ENCODE measurements around the gene AGXT.

AGXT gene

DNA sequence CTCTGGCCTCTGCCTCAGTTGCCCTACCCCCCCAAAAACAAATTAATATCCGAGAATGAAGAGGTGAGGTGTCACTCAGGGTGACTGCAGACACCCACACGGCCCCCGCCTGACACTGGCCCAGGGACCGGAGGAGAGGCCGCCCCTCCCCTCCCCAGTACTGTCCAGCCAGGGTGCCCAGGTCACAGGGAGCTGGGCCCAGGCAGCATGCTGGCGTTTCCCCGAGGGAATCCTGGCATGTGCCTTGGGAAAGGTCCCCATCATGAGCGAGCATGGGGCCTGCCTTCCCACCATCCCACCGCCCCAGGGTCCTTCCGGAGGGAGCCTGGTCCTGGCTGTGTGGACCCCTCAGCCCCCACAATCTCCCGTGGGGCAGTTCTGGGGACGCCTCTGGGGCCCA is 24.3 kb downstream of the AGXT start:
- H3K27me3 ChIP-seq (ENCODE audit: control insufficient read depth in 5 of 5, insufficient read depth in 4 of 5, low read length in 5 of 5), result peaks cover 0 to 2% (median 0%) of the 10 kb centered on the region in 5 donors
- H3K9me3 ChIP-seq (ENCODE audit: control insufficient read depth in 5 of 5, low read length in 5 of 5), result no peaks in the 10 kb centered on the region
- no peak overlapping the region for H3K27ac ChIP-seq (ENCODE audit: low read depth, low read length)
- H3K36me3 ChIP-seq (ENCODE audit: control insufficient read depth in 5 of 5, insufficient read depth in 5 of 5, low read length in 5 of 5), result no peaks in the 10 kb centered on the region
- H3K9ac ChIP-seq (ENCODE audit: low read length in 5 of 5), result no peak overlapping the region
- H3K4me1 ChIP-seq (ENCODE audit: control insufficient read depth in 5 of 5, insufficient read depth in 5 of 5, low read length in 5 of 5), result peaks cover 0 to 17% (median 9%) of the 10 kb centered on the region in 5 donors
- H3K4me3 ChIP-seq (ENCODE audit: low read depth in 1 of 5, low read length in 5 of 5), result no peak overlapping the region

DNA sequence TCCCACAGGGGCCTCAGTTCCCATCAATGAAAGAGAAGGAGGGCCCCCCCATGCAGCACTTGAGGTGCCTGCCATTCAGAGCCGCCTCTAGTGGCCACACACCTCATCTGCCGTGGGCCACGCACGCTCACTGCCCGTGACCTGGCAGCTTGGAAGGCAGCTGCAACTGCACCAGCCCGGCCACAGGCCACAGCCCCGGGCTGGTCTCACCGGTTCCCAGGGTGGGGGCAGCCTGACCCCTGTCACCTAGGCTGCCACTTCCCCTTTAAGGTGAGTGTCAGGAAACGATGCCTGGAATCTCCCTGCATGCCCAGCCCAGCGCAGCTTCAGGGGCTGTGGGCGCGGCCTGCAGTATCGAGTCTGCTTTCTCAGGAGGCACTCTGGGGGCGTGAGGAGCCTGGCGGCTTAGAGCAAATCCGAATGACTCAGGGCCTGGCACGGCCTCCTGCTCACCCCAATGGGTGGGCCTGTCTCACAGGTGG is 24.8 kb downstream of the AGXT start:
- Histone ChIP-seq H3K9me3 (ENCODE audit: control insufficient read depth in 5 of 5, low read length in 5 of 5) (no peaks in the 10 kb centered on the region), H3K27me3 (ENCODE audit: control insufficient read depth in 5 of 5, insufficient read depth in 4 of 5, low read length in 5 of 5) (peaks cover 0 to 2% (median 0%) of the 10 kb centered on the region in 5 donors), H3K4me3 (ENCODE audit: low read depth in 1 of 5, low read length in 5 of 5) (no peak overlapping the region), H3K27ac (ENCODE audit: low read depth, low read length) (no peak overlapping the region), H3K36me3 (ENCODE audit: control insufficient read depth in 5 of 5, insufficient read depth in 5 of 5, low read length in 5 of 5) (no peaks in the 10 kb centered on the region), H3K9ac (ENCODE audit: low read length in 5 of 5) (no peak overlapping the region), H3K4me1 (ENCODE audit: control insufficient read depth in 5 of 5, insufficient read depth in 5 of 5, low read length in 5 of 5) (peaks cover 0 to 22% (median 14%) of the 10 kb centered on the region in 5 donors)

DNA sequence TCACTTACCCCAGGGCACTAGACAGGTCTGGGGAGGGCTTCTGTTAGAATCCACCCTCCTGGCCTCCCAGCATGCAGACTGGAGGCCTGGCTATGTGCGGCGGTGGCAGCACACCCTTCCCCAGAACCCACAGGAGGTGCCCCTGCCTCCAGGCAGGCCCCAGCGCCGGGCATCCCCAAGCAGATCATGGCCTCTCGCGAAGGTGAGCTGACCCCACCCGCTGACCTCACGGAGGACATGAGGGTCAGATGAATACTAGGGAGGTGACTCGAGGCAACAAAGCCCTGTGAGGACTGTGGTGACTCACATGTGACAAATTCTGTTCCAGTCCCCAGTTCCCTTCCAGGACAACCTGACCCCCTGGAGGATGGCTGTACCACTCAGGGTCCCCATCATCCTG is 25.4 kb downstream of the AGXT start:
- H3K27ac ChIP-seq (ENCODE audit: low read depth, low read length), result no peak overlapping the region
- no peaks in the 10 kb centered on the region for H3K36me3 ChIP-seq (ENCODE audit: control insufficient read depth in 5 of 5, insufficient read depth in 5 of 5, low read length in 5 of 5)
- H3K4me3 ChIP-seq (ENCODE audit: low read depth in 1 of 5, low read length in 5 of 5), result no peak overlapping the region
- no peaks in the 10 kb centered on the region for H3K9me3 ChIP-seq (ENCODE audit: control insufficient read depth in 5 of 5, low read length in 5 of 5)
- H3K4me1 ChIP-seq (ENCODE audit: control insufficient read depth in 5 of 5, insufficient read depth in 5 of 5, low read length in 5 of 5), result peaks cover 3 to 28% (median 20%) of the 10 kb centered on the region in 5 donors
- no peak overlapping the region for H3K9ac ChIP-seq (ENCODE audit: low read length in 5 of 5)
- peaks cover 0 to 2% (median 0%) of the 10 kb centered on the region in 5 donors for H3K27me3 ChIP-seq (ENCODE audit: control insufficient read depth in 5 of 5, insufficient read depth in 4 of 5, low read length in 5 of 5)

DNA sequence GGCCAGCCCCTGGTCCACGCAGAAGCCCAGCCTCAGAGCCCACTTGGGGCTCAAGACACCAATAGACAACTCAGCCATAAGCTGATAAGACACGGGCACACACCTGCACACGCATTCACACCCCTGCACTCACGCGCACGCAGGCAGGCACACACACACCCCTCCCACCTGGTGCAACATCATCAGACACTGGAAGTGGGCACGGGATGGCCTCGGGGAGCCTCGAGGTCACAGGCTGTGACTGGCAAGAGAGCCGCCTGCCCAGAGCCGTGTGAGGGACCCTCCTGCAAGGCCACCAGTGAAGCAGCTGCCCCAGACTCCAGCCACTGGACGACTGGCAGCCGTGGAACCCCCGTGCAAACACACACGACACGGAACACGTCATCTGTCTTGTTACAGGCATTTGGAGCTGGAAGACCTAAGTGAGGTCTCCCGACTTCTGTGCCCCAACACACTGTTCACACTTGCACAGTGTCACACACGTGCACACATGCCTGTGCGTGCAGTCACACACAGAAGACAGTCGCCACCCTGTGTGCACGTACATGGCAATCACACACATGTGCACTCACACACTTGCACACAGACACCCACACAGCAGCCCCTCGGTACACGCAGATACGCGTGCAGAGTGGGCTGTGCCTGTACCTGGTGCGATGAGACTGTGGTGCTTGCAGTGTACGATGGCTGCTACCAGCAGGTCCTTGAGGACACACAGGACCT is 26.4 kb downstream of the AGXT start:
- H3K27me3 ChIP-seq (ENCODE audit: control insufficient read depth in 5 of 5, insufficient read depth in 4 of 5, low read length in 5 of 5), result peaks cover 0 to 2% (median 0%) of the 10 kb centered on the region in 5 donors
- H3K9me3 ChIP-seq (ENCODE audit: control insufficient read depth in 5 of 5, low read length in 5 of 5), result no peaks in the 10 kb centered on the region
- no peak overlapping the region for H3K27ac ChIP-seq (ENCODE audit: low read depth, low read length)
- no peaks in the 10 kb centered on the region for H3K36me3 ChIP-seq (ENCODE audit: control insufficient read depth in 5 of 5, insufficient read depth in 5 of 5, low read length in 5 of 5)
- no peak overlapping the region for H3K4me3 ChIP-seq (ENCODE audit: low read depth in 1 of 5, low read length in 5 of 5)
- H3K9ac ChIP-seq (ENCODE audit: low read length in 5 of 5), result no peak overlapping the region
- H3K4me1 ChIP-seq (ENCODE audit: control insufficient read depth in 5 of 5, insufficient read depth in 5 of 5, low read length in 5 of 5), result peaks cover 3 to 36% (median 24%) of the 10 kb centered on the region in 5 donors

DNA sequence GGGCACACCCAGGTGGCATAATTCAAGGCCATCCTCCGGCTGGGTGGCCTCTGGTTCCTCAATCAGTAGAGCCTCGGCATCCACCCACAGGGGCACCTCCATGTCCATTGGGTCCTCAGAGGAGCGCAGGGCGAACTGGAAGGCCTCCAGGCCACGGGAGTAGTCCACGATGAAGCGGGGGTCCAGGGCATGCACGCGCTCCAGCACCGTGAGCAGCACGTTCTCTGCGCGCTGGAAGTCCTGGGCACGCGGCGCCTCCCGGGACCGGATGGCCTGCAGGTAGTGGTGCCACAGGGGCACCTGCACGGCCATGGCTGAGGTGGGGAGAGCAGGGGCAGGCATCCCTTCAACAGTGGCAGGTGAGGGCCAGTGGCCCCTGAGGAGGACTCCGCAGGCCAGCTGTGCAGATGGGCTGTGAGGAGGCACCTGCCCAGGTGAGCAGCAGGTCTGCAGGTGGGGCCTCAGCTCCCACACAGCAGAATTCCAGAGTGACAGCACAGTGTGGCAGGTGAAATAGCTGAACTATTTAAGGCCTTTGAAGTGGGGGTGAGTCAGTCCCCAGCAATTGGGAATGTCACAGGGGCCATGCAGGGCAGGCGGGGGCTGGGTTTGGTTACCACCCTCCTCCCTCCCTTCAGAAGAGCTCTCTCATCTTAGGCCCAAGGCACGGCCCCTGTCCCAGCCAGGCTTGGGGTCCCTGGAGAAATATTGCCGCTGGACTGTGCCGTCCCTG is 27.2 kb downstream of the AGXT start, which contains the start of gene MAB21L4:
Gene MAB21L4 (minus strand): TSS at position 501 of the 733 bp plus-strand sequence. CDS start 159 bp downstream, at position 342.
- Histone ChIP-seq H3K27me3 (ENCODE audit: control insufficient read depth in 5 of 5, insufficient read depth in 4 of 5, low read length in 5 of 5) (peaks cover 0 to 2% (median 0%) of the 10 kb centered on the region in 5 donors), H3K27ac (ENCODE audit: low read depth, low read length) (no peak within 1 kb of the TSS), H3K9ac (ENCODE audit: low read length in 5 of 5) (no peak within 1 kb of the TSS), H3K36me3 (ENCODE audit: control insufficient read depth in 5 of 5, insufficient read depth in 5 of 5, low read length in 5 of 5) (no peaks in the 10 kb centered on the region), H3K9me3 (ENCODE audit: control insufficient read depth in 5 of 5, low read length in 5 of 5) (peaks cover 0 to 2% (median 0%) of the 10 kb centered on the region in 5 donors), H3K4me1 (ENCODE audit: control insufficient read depth in 5 of 5, insufficient read depth in 5 of 5, low read length in 5 of 5) (peaks cover 3 to 36% (median 24%) of the 10 kb centered on the region in 5 donors), H3K4me3 (ENCODE audit: low read depth in 1 of 5, low read length in 5 of 5) (no peak within 1 kb of the TSS)

DNA sequence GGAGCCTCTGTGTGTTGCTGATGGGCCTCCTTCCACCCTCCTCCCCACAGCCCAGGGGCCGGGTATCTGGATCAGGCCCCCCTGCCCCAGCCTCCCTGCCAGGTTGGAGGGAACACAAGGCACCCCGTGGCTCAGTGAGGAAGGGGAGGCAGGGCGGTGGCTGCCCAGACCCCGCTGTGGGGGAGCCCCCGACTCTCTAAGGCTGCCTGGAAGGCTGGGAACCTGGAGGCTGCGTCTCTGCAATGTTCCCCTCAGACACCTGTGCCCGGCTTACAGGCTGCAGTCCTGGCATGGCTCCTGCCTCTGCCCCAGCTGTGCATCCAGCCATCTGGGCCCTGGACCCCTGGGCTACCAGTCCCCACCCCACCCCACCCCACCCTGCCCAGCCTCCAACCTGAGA is 27.8 kb downstream of the AGXT start:
- H3K9me3 ChIP-seq (ENCODE audit: control insufficient read depth in 5 of 5, low read length in 5 of 5), result peaks cover 0 to 4% (median 2%) of the 10 kb centered on the region in 5 donors
- H3K27me3 ChIP-seq (ENCODE audit: control insufficient read depth in 5 of 5, insufficient read depth in 4 of 5, low read length in 5 of 5), result peaks cover 0 to 2% (median 0%) of the 10 kb centered on the region in 5 donors

DNA sequence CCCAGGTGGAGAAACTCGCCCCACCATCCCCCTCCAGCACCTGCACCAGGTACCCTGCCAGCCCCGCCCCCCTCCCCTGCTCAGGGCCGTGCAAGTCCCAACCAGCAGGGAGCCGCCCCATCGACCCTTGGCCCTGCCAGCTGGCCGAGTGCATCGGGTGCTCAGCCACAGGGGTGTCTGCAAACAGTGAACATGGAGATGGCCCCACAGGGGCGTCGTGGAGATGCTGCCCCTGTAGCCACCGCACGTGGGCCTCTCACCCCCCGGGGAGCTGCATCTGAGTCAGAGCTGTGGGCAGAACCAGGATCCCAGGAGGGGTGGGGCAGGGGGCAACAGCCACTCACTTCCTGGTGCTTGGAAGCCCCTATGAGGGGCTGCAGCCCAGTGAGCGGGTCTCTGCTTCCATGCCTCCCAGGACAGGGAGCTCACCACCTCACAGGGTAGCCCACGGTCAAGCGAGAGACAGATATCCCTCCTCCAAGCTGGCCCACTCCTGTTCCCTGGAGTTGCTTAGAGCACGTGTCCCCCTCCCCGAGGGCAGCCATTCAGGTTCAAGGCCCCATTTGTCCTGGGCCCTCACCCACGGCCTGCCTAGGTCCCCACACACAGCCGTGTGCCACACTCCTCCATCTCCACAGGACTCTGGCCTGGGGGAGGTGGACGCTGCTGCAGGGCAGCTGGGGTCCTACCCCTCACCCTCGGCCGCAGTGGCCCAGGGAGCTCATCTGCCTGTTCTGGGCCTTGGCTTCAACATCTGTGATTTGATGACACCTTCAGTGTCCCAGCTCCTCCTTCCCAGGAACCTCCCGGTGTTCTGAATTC is 28.5 kb downstream of the AGXT start:
- H3K36me3 ChIP-seq (ENCODE audit: control insufficient read depth in 5 of 5, insufficient read depth in 5 of 5, low read length in 5 of 5), result no peaks in the 10 kb centered on the region
- H3K9me3 ChIP-seq (ENCODE audit: control insufficient read depth in 5 of 5, low read length in 5 of 5), result peaks cover 0 to 4% (median 2%) of the 10 kb centered on the region in 5 donors
- peaks cover 0 to 2% (median 0%) of the 10 kb centered on the region in 5 donors for H3K27me3 ChIP-seq (ENCODE audit: control insufficient read depth in 5 of 5, insufficient read depth in 4 of 5, low read length in 5 of 5)
- no peak overlapping the region for H3K4me3 ChIP-seq (ENCODE audit: low read depth in 1 of 5, low read length in 5 of 5)
- no peak overlapping the region for H3K27ac ChIP-seq (ENCODE audit: low read depth, low read length)
- H3K4me1 ChIP-seq (ENCODE audit: control insufficient read depth in 5 of 5, insufficient read depth in 5 of 5, low read length in 5 of 5), result peaks cover 3 to 36% (median 24%) of the 10 kb centered on the region in 5 donors
- no peak overlapping the region for H3K9ac ChIP-seq (ENCODE audit: low read length in 5 of 5)

More for the DNA sequence above, 27.8 kb downstream of the AGXT start:
- Histone ChIP-seq H3K4me3 (ENCODE audit: low read depth in 1 of 5, low read length in 5 of 5) (no peak overlapping the region), H3K36me3 (ENCODE audit: control insufficient read depth in 5 of 5, insufficient read depth in 5 of 5, low read length in 5 of 5) (no peaks in the 10 kb centered on the region), H3K9ac (ENCODE audit: low read length in 5 of 5) (no peak overlapping the region), H3K4me1 (ENCODE audit: control insufficient read depth in 5 of 5, insufficient read depth in 5 of 5, low read length in 5 of 5) (peaks cover 3 to 36% (median 24%) of the 10 kb centered on the region in 5 donors), H3K27ac (ENCODE audit: low read depth, low read length) (no peak overlapping the region)

DNA sequence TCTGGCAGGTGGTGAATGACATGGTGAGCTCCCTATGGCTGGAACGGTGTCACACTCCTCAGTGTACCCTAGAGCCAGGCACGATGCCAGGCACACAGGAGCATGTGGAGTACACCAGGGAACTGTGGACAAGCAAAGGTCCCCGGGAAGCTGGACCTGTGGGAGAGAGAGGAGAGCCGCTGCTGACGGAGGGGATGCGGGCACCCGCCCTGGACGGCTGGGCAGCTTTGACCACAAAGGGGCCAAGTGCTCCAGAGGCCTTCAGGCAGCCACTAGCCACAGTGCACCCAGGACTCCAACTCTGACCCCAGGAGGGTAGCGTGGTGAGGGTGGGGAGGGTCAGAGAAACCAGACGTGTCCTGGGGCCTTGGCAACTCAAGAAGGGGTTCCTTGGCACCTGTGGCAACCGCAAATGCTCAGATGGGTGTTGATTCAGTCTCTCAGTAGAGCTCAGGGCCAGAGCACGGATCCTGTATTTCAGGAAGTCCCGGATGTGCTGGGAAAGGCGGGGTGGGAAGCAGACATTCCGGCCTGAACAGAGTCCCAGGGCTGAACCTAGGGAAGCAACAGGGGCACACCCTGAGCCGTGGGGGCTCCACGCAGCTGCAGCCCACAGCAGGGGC is 29.6 kb downstream of the AGXT start:
- H3K27ac ChIP-seq (ENCODE audit: low read depth, low read length), result peak overlapping the region; percentile 37
- no peaks in the 10 kb centered on the region for H3K36me3 ChIP-seq (ENCODE audit: control insufficient read depth in 5 of 5, insufficient read depth in 5 of 5, low read length in 5 of 5)
- peak overlapping the region in 2 of 5 donors; percentile 1 to 17 for H3K9ac ChIP-seq (ENCODE audit: low read length in 5 of 5)
- peaks cover 0 to 4% (median 2%) of the 10 kb centered on the region in 5 donors for H3K9me3 ChIP-seq (ENCODE audit: control insufficient read depth in 5 of 5, low read length in 5 of 5)
- H3K4me1 ChIP-seq (ENCODE audit: control insufficient read depth in 5 of 5, insufficient read depth in 5 of 5, low read length in 5 of 5), result peaks cover 3 to 38% (median 24%) of the 10 kb centered on the region in 5 donors
- H3K4me3 ChIP-seq (ENCODE audit: low read depth in 1 of 5, low read length in 5 of 5), result peak overlapping the region in 1 of 5 donors; percentile 19
- H3K27me3 ChIP-seq (ENCODE audit: control insufficient read depth in 5 of 5, insufficient read depth in 4 of 5, low read length in 5 of 5), result no peaks in the 10 kb centered on the region
